ENCODE measurements around the gene FST.

DNA sequence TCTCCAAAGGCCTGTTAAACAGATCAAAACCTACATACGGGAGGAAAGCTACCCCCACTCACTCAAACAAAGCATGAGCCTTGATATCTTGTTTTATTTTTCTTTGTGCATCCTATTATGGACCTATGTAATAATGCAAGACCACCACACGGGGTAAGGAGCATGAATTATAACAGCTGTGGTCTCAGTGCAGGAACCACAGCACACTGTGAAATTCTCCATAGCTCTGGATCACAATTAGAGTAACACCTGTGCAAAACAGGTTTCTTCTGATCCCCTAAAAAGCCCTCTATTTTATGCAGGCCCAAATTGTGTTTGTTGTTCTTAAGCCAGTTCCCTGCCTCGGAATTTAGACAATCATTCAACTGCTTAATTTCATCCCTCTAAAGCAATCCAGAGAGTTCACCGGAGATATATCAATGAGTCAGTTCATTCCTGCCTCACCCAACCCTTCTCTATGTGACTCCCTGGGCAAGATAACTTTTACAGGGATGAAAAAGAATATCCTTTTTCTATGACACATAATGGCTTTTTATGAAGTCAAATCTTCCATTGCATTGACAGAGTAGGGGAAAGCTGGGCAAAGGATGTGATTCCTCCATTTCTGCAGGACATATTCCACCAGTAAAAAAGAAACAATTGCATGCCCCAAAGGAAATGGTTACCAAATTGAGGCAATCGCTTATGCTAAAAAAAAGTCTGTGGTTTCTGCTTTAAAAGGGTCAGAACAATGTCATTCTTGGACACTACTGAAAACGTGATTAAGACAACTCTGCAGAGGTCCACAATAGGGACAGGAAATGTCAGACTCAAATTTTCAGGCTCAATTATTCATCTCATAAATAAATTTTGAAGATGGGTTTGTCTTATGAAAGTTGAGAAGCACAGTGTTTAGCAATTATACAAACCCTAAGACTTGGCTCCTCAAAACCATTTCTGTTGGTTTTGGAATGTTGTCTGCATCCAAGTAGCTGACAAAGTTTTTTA lies 41.6 kb upstream of the FST start:
- TF ChIP-seq, protein P1, sequence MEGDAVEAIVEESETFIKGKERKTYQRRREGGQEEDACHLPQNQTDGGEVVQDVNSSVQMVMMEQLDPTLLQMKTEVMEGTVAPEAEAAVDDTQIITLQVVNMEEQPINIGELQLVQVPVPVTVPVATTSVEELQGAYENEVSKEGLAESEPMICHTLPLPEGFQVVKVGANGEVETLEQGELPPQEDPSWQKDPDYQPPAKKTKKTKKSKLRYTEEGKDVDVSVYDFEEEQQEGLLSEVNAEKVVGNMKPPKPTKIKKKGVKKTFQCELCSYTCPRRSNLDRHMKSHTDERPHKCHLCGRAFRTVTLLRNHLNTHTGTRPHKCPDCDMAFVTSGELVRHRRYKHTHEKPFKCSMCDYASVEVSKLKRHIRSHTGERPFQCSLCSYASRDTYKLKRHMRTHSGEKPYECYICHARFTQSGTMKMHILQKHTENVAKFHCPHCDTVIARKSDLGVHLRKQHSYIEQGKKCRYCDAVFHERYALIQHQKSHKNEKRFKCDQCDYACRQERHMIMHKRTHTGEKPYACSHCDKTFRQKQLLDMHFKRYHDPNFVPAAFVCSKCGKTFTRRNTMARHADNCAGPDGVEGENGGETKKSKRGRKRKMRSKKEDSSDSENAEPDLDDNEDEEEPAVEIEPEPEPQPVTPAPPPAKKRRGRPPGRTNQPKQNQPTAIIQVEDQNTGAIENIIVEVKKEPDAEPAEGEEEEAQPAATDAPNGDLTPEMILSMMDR (IDR thresholded peaks at IDR 0.05; ENCODE audit: insufficient read depth, low read length, poor library complexity, severe bottlenecking) = no peak
- no peak for TF ChIP-seq EZH2phosphoT487 (conservative IDR thresholded peaks at IDR 0.05; ENCODE audit: low read length)
